Fibroblast of lung (primary cell): Measurements from ENCODE around the gene TCTA.

Experiments used
- CTCF ChIP-seq, 2 donors: IDR thresholded peaks in 1 of 2; conservative IDR thresholded peaks in 1 of 2; 1 replicate in 1 of 2; 2 replicates in 1 of 2; pipeline ENCODE4 v1.5.1; 2011 to 2012; ENCODE audit warnings: low read length in 2 of 2, control low read depth in 1 of 2, inconsistent platforms in 1 of 2, low read depth in 1 of 2, mild to moderate bottlenecking in 1 of 2
- EZH2 ChIP-seq: IDR thresholded peaks from 2 replicates; pipeline ENCODE4 v1.5.1; 2012; ENCODE audit warnings: low read length, control low read depth, mild to moderate bottlenecking; ENCODE audit errors: missing control alignments

DNA sequence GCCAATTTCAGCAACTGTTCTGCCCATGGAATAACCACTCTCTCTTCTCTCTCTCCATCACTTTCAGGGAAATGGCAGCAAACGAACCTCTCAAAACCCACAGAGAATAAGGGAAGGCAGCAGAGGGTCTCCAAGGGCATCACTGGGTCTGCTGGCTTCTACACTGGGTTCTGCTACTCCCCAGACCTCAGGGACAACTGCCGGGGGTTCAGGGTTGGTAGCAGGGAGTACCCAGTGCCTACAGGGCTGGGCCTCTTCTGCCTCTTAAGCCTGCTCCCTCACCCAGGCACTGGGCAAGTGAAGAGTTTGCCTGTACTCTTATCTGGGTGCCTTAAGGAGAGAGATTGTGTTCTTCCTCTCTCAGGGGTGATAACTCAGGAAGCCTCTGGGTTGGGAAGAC is 2.5 kb downstream of the TCTA start:
- TF ChIP-seq CTCF (conservative IDR thresholded peaks at IDR 0.05 in 1 of 2, IDR thresholded peaks at IDR 0.05 in 1 of 2; ENCODE audit: low read depth in 1 of 2, low read length in 2 of 2): no peak
- no peak for TF ChIP-seq EZH2
